ENCODE measurements around the gene NSMCE1.

NSMCE1 gene

DNA sequence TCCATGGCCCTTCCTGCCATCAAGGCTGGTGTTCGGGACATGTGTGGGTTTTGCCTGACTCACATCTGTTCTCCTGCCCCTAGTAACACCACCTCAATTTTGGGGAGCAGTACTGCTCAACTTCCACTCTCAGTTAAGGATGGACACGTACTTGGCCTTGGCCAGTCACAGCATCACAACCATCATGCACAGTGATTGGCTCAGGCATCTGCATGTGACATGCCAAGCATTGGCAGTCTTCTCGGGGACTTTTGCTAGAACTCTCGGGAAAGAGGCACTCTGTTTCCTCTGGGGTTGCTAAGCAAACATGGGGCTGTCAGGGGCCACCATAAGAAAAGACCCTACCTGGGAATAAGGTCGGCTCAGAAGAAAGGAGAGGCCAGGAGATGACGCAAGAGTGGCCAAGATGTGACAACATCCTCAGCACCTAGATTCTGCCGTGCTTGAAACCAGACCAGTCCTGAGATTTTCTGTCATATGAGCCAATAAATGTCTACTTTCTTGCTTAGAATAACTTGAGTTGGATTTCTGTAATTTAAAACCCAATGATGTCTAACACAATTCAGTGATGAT is 77.1 kb downstream of the NSMCE1 start:
- DNase-seq (ENCODE audit: low spot score): no peak

DNA sequence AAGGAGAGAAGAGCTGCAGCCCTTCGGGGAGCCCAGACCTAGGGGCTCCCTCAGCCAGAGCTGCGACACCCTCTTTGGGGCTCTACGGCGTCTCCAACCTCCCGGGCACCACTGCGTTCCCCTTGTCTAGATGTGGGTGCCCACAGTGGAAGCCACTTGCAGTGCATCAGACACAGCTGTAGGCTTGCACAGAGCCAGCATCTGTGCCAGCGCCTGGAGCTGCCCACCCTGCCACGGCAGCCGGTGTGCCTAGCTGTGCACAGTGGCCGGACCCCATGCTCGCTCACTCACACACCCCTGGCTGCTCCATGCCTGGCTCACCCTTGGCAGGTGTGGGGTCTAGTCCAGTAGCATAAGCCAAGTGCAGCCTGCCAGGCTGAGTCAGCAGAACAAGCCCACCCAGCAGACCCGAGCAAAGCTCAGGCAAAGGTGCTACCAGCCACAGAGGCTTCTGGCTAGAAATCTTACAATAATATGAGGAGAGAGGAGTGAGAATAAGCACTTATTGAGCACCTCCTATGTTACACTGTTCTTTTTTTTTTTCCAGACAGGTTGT is 78.2 kb downstream of the NSMCE1 start:
- no peak for DNase-seq (ENCODE audit: low spot score)

DNA sequence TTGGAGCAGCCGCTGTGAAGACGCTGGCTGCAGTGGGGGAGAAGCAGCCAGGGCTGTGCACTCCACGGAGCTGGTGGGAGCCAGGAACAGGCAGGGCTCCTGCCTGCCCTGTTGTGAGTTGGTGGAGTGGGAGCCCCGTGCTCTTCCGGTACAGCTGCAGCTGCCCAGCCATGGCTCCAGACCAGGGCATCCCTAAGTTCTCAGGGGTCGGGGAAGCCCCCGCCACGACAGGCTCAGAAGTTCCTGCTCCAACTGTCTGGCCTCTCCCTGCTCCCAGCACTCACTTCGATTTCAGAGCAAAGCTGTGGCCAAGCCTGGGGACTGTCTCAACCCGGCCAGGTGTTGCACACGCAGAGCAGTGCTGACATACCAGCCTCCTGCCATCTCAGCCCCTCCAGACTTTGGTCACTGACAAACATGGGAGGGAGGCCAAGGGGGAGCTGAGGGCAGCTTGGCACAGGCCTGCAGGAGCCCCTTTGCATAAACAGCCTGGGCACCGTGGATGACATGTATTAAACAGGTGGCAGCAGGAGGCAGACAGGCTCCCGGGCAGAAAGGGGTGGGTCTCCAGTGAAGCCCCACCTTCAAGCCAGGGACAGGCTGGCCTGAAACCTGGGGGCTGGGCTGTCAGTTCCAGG is 79.1 kb downstream of the NSMCE1 start:
- no peak for DNase-seq (ENCODE audit: low spot score)

DNA sequence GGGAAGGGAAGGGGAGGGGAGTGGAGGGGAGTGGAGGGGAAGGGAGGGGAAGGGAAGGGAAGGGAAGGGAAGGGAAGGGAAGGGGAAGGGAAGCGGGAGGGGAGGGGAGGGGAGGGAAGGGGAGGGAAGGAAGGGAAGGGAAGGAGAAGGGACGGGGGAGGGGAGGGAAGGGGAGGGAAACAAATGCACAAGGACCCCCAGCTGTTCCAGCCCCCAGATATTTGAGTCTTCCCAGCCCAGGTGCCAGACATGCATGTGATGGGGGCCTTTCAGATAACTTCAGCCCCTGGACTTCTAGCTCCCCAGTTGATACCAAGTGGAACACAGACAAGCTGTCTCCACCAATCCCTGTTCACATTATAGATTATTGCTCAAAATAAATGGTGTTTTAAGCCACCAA is 79.9 kb downstream of the NSMCE1 start:
- DNase-seq (ENCODE audit: low spot score): no peak

DNA sequence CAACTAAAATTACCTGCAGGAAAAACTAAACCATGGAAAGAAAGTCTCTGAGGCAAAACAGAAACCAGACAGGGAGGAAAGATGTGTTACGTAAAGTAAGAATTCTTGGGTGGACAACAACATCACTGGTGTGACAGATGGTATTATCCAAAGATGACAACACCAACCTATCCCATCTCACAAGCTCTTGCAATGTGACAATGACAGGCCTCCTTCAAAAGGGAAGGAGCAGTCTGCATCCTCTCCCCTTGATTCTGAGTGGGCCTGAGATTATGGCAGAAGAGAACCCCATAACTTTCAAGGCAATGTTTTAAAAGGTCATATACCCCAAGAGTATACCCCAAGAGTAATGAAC is 82.8 kb downstream of the NSMCE1 start:
- DNase-seq (ENCODE audit: low spot score): no peak

DNA sequence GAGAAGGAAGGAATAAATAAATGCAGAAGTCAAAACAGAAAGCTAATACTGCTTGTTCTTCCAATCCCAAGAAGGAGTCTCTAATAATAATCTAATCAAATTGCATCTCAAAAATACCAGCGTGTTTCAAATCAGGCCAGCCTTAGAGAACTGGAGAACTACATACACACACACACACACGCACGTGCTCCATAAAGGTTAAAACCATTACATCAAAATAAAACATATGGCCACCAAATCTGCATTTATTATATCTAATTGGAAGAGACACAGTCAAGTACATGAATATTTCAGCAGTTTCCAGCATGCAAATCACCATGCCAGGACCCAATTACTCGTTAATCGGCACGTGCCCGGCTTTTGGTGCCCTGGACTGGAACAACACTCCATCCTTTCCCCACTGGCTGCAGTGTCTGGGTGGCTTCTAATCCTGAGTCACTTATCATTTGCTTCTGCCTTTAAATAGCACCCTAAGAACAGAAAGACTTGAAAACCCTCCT is 85.6 kb downstream of the NSMCE1 start:
- no peak for DNase-seq (ENCODE audit: low spot score)

DNA sequence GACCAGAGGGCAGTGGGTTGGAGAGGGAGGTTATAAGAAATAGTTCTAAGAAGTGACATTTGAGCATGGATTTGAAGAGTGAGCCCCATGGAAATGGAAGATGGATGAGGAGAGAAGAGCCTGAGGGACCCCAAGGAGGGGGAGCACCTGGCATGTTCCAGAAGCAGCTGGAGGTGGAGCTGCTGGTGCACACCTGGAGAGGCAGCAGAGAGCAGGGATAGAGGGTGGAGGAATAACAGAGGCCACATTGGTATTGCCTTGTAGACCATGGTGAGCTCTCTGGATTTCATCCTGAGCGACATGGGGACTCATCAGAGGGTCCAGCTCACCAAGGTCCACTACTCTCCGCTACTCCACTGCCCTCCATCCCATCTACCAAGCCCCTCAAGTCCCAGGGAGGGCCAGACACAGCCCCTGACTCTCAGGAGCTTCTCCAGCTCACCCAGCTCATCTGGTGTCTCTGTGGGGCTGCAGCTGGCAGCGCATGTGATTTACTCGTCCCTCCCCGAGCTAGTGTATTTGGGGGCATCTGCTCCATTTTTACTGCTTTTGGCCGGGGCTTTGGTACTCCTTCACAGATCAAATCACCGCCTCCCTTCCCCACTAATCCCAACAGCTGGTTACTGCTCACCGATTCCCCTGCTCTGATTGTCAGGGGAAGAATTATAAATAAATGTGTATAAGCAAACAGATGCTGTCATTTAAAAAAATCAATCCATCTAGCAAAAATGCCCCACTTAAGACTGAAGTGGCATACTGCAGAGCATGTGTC is 87.4 kb downstream of the NSMCE1 start:
- DNase-seq (ENCODE audit: low spot score): no peak

DNA sequence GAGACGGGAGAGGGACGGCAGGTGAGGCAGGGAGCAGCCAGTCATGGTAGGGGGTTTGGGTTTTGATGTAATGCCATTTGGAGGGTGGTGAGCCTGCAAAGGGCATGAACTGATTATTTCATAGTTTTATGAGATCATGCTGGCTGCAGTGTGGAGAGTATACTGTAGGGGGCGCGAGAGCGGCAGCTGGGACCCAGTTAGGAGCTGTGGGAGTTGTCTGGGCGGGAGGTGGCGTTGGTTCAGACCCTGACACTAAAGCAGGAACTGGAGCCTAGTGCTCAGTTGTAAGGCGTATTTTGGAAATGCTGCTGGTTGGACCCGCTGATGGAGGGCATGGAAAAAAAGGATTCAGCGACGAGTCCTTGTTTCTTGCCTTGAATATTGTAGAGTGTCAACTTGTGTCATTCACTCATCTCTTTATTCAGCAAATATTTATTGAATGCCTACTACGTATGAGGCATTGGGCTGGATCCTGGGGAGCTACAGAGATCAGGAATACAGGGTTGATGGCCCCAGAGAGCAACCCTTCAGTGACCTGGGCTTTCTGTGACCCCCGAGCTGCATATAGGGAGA is 89.0 kb downstream of the NSMCE1 start:
- peak; percentile 88 for DNase-seq (ENCODE audit: low spot score)

DNA sequence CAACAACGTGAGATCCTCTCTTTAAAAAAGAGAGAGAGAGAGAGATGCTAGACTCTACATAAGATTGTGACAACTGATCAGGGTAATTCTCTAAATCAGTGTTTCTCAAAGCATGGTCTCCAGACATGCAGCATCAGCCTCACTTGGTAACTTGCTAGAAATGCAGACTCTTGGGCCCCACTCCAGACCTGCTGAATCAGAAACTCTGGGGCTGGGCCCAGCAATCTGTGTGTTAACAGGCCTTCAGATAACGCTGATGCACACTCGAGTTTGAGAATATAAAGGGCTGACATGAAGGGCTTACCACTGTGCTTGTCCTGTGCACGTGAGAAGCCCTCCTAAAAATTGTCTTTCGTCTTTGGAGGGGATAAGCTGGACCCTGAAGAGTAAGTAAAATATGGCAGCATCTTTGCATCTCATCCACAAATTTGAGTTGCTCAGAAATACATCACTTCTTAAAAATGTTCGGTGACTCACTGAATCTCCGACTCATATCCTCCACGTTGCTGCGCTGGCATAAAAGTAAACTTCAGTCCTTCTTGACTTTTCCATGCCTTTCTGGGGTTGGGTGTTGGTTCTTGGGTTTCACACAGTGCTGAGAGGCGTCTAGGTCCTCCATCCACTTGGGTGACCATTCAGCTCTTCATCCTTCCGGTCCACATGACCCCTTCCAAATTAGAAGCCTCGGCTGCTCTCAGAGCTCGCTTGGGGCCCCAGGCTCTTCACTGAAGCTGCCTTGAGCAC is 91.4 kb downstream of the NSMCE1 start:
- no peak for DNase-seq (ENCODE audit: low spot score)

DNA sequence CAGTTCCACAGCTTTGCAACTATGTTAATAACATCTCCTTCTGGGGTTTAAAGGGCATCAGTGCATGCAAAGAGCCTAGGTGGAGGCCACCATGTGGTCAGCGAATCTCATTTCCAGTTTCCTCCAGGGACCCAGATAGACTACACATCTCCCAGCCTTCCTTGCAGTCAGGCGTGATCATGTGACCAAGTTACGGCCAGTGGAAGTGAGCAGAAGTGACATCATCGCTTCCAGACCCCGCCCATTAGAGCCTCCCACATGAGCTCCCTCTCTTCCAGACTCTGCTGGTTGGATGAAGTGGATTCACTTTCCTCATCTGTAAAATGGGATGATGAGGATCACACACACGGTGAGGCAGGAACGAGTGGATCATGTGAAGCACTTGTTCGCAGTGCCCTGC is 92.7 kb downstream of the NSMCE1 start:
- no peak for DNase-seq (ENCODE audit: low spot score)
